GM12878 (cell line): ENCODE measurements around the gene SMR3A. TPM values are rescaled to one million over a fixed set of nuclear protein-coding genes. Genes with fewer than 3 reads are reported as not detected.

ENCODE experiments used
- ATAC-seq: fragments of 200-7000 bp; cut with Tn5 transposase; 3 replicates; pipeline ENCODE4 v1.9.1; 2020; ENCODE audit warnings: mild to moderate bottlenecking, moderate library complexity
- BruUV-seq: library from RNA; stranded (reverse); fragments of 400-500 nt; replicated peaks from 2 replicates; lab custom pipeline; 2021; lab: Mats Ljungman, UMichigan
- CTCF ChIA-PET: fragments of 300-600 bp; sonication (Branson Sonifier 250); formaldehyde crosslinking; extraction: SDS; loops from one replicate; lab custom pipeline; 2021; ENCODE audit warnings: inconsistent platforms; lab: Yijun Ruan, JAX
- POLR2A ChIA-PET: fragments of 350-600 bp; formaldehyde crosslinking; extraction: SDS; loops from one replicate; lab custom pipeline; 2021; ENCODE audit warnings: inconsistent platforms; lab: Charles Lee
- RAD21 ChIA-PET: fragments of 300-600 bp; sonication (Branson Sonifier 250); formaldehyde crosslinking; loops from one replicate; lab custom pipeline; 2023; ENCODE audit warnings: antibody characterized with exemption; ENCODE audit not compliant: unreplicated experiment; lab: Charles Lee
- SMC1A ChIA-PET: fragments of 300-600 bp; sonication (Branson Sonifier 250); formaldehyde crosslinking; loops from one replicate; lab custom pipeline; 2023; ENCODE audit not compliant: unreplicated experiment, uncharacterized antibody; lab: Charles Lee
- DNase-seq: peaks from one replicate; pipeline ENCODE4 v3.0.0-alpha.2; 2011; ENCODE audit warnings: low read depth, low spot score
- FAIRE-seq: peaks from 3 replicates; lab custom pipeline; 2011; peaks lifted over from hg19 to GRCh38; lab: Jason Lieb, UNC
- H2AFZ ChIP-seq: 2 replicates; pipeline ENCODE4 v1.6.0; 2011; ENCODE audit warnings: low read depth, low read length, control low read depth; ENCODE audit not compliant: control insufficient read depth
- H3K27ac ChIP-seq: 2 replicates; pipeline ENCODE4 v1.5.1; 2011; ENCODE audit warnings: control low read depth; ENCODE audit not compliant: control insufficient read depth, insufficient read depth
- H3K27me3 ChIP-seq, 2 experiments: replicated peaks in 1 of 2; 2 replicates each; pipeline versions ENCODE4 v1.6.0 to v1.6.1; 2011; ENCODE audit warnings: low read length in 1 of 2; ENCODE audit not compliant: control insufficient read depth in 2 of 2, insufficient read depth in 2 of 2
- H3K36me3 ChIP-seq, 2 experiments: 2 replicates each; pipeline ENCODE4 v1.5.1; 2011; ENCODE audit warnings: low read length in 1 of 2; ENCODE audit not compliant: control insufficient read depth in 2 of 2, insufficient read depth in 2 of 2
- H3K4me1 ChIP-seq: 2 replicates; pipeline ENCODE4 v1.6.1; 2011; ENCODE audit warnings: mild to moderate bottlenecking, low read length, moderate library complexity, mixed read lengths; ENCODE audit not compliant: control insufficient read depth, insufficient read depth
- H3K4me2 ChIP-seq: 2 replicates; pipeline ENCODE4 v1.6.0; 2011; ENCODE audit warnings: control low read depth; ENCODE audit not compliant: control insufficient read depth, insufficient read depth
- H3K4me3 ChIP-seq: fragments of 200-600 bp; sonication (generic); 2 replicates; pipeline ENCODE4 v1.5.1; 2016
- H3K79me2 ChIP-seq: 2 replicates; pipeline ENCODE4 v1.6.0; 2011; ENCODE audit warnings: low read length; ENCODE audit not compliant: control insufficient read depth, insufficient read depth
- H3K9ac ChIP-seq: 2 replicates; pipeline ENCODE4 v1.8.0; 2011; ENCODE audit warnings: low read length, control low read depth, mixed read lengths; ENCODE audit not compliant: control insufficient read depth, insufficient read depth
- H3K9me3 ChIP-seq: replicated peaks from 3 replicates; pipeline ENCODE4 v1.5.1; 2011; ENCODE audit warnings: mild to moderate bottlenecking, low read length; ENCODE audit not compliant: control insufficient read depth, insufficient read depth
- H4K20me1 ChIP-seq: 2 replicates; pipeline ENCODE4 v1.6.0; 2011; ENCODE audit not compliant: control insufficient read depth, insufficient read depth
- ATF7 ChIP-seq: fragments of 450-650 bp; IDR thresholded peaks from 2 replicates; pipeline ENCODE4 v1.6.1; 2016; ENCODE audit warnings: low read depth, mild to moderate bottlenecking
- BMI1 ChIP-seq: fragments of 450-650 bp; IDR thresholded peaks from 2 replicates; pipeline ENCODE4 v1.6.1; 2016; ENCODE audit warnings: mild to moderate bottlenecking, moderate library complexity, borderline replicate concordance
- FOXK2 ChIP-seq: fragments of 450-650 bp; IDR thresholded peaks from 2 replicates; pipeline ENCODE4 v1.6.1; 2017; ENCODE audit warnings: mild to moderate bottlenecking, moderate library complexity
- NKRF ChIP-seq: fragments of 450-650 bp; conservative IDR thresholded peaks from 2 replicates; pipeline ENCODE4 v1.6.1; 2017; ENCODE audit warnings: mild to moderate bottlenecking, moderate library complexity
- WGBS: methylation state at CpG from one replicate; pipeline ENCODE4 v1.1.6; 2016; ENCODE audit warnings: low lambda C conversion rate; ENCODE audit not compliant: insufficient replicate concordance, insufficient coverage; ENCODE audit errors: missing lambda C conversion rate; 5-methylcytosine and 5-hydroxymethylcytosine counted together
- in situ Hi-C: fragments of 300-500 bp; cut with MboI; formaldehyde crosslinking; loops from 9 replicates; pipeline ENCODE4 v1.14.3; 2018; ENCODE audit warnings: mixed read lengths
- intact Hi-C: fragments of 100-400 bp; cut with micrococcal nuclease; formaldehyde crosslinking; loops from one replicate; pipeline ENCODE4 v1.14.2; 2022; ENCODE audit not compliant: unreplicated experiment
- polyA plus RNA-seq, 11 experiments: library from polyadenylated mRNA; depleted of rRNA in 4 of 11; unstranded in 6 of 11; stranded (reverse) in 5 of 11; fragments of >200 nt; fragmentation: Nextera tagmentation in 4 of 11; fragmentation: Illumina TruSeq in 1 of 11; extraction: Ambion mirVana in 4 of 11; extraction: Trizol in 1 of 11; gene quantifications; 1 replicate in 1 of 11; 2 replicates in 10 of 11; pipeline versions ENCODE4 v1.2.1 to v1.2.3, GENCODE V29; 2011 to 2016; ENCODE audit warnings: inconsistent platforms in 2 of 11, missing spikeins in 2 of 11, low read depth in 1 of 11
- total RNA-seq, 4 experiments: library from RNA; depleted of rRNA in 3 of 4; stranded (reverse); fragments of >200 nt in 3 of 4; fragmentation: Illumina TruSeq in 1 of 4; extraction: Trizol in 1 of 4; gene quantifications; 2 replicates each; pipeline versions ENCODE4 v1.2.1 to v1.2.3, GENCODE V29; 2013 to 2021

The SMR3A gene
- total and polyA plus RNA-seq, 10 of the 15 experiments (the other 5 are each of a cell fraction or from before 2014, with no cell fraction given): not detected

DNA sequence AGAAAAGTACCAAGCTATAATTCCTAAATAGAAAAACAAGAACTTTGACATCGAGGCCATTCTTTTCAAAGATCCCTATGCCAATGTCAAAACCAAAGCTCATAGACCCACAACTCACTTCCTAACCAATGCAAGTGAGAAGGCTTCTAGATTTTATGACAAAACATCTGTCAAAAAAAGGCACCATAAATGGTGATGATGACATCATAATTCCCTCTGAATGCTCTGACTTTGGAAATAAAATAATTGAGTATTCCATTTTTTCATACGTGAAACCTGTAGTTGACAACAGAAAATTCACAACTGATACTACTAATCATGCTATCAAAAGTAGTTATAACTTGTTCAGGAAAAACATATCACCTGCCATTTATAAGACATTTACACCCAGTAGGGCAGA, 34.5 kb upstream of the SMR3A start:
- CTCF ChIA-PET: interaction anchor here (0.9 to 1.0 kb wide), 2 partner anchors 11 to 15 kb away, joined by 3 read pairs; no protein-coding TSS in a partner anchor
- 13% methylated on average over 2 of the region's 2 CpGs for WGBS
- H4K20me1 ChIP-seq: no peaks in the 10 kb centered on the region

More for the DNA sequence above, 34.5 kb upstream of the SMR3A start:
- in situ Hi-C loops (loop anchor here (10.0 kb wide), 1 partner anchor 169 kb away; no protein-coding TSS in a partner anchor), intact Hi-C loops (no loop called here)
- Histone ChIP-seq H3K4me1 (no peaks in the 10 kb centered on the region), H3K27me3 (no peaks in the 10 kb centered on the region), H3K4me3 (no peak overlapping the region), H2AFZ (no peak overlapping the region), H3K9me3 (no peaks in the 10 kb centered on the region), H3K4me2 (no peak overlapping the region), H3K9ac (no peak overlapping the region), H3K79me2 (no peaks in the 10 kb centered on the region), H3K27ac (no peak overlapping the region)
- DNase-seq (no peak), ATAC-seq (no peak), FAIRE-seq (no peak)
- no TSS peak for BruUV-seq
- ChIA-PET POLR2A (no interaction called here), SMC1A (interaction anchor here (0.7 to 1.9 kb wide), 3 partner anchors 9 to 88 kb away, joined by 3 to 6 read pairs (median 4); no protein-coding TSS in a partner anchor)
- TF ChIP-seq FOXK2 (no peak), BMI1 (no peak), ATF7 (0 out of 2 replicates have a peak, but pooled peaks have one; percentile 15), NKRF (no peak)
- TF ChIP-seq, all 136 proteins: peak for 1
- RAD21 ChIA-PET: no interaction called here
- H3K36me3 ChIP-seq: no peaks in the 10 kb centered on the region
